HG03060 (cell line): Measurements from ENCODE around the gene PTK7.

ENCODE experiments used
- ATAC-seq: cut with Tn5 transposase; IDR thresholded peaks from one replicate; pipeline ENCODE4 v1.9.1; 2021; ENCODE audit warnings: low read depth, moderate number of reproducible peaks; ENCODE audit not compliant: unreplicated experiment

Gene PTK7

DNA sequence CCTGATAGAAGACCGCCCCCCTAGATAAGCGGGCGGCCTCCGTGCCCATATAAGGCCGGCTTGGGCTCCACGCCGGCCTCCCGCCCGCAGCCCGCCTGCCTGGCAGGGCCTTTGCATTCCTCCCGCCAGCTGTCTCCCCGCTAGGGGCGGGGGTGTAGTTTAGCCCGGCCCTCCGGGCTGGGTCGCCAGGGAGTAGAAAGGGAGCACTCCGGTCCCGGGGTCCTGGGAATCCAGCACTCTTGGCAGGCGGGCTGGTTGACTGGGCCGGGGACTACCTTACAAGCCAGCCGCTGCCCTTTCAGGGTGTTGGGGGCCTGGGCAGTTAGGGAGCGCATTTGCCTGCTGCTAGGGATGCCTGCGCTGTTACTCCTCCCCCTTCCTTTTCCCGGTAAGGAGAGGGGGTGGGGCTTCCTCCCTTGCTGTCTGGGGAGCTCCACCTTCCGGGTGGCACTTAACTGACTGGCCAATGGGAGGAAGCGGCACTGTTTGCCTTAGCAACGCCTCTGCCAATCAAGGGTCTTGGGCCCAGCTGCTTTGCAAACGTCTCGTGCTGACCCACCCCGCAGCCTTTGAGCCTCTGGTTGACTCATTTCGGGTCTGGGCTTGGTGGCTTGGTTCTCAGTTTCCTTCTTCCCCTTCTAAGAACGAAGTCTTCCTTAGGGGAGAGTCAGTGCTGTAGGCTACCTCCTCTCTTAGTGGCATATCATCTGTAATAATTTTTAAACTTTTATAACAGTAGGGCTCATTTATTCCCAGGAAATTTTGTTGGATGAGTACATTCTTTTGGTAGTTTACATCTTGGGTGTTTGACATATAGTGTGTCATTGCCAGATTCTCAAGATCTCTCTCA is 98.4 kb downstream of the PTK7 start:
- ATAC-seq, result peak; percentile 52

- no peak for ATAC-seq
These were observed 99.7 kb downstream of the PTK7 start for GRCh38 chr6:43175676-43176422.

GRCh38 chr6:43176423-43176786 is 100.3 kb downstream of the PTK7 start:
- ATAC-seq, result no peak

DNA sequence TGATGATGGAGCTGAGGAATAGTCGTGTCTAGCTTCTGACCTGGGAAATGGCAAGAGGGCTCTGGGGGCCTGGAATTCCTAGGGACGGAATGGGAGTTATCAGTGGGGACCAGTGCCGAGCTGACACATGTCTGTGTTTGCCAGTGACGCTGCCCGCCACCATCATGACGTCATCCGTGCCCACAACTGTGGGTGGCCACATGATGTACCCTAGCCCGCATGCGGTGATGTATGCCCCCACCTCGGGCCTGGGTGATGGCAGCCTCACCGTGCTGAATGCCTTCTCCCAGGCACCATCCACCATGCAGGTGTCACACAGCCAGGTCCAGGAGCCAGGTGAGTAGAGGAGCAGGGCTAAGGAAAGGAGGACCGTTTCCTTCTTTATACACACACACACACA is 102.0 kb downstream of the PTK7 start:
- ATAC-seq, result no peak

- ATAC-seq, result no peak
These were observed 103.1 kb downstream of the PTK7 start for GRCh38 chr6:43178951-43179830.

- no peak for ATAC-seq
These were observed 103.9 kb downstream of the PTK7 start for GRCh38 chr6:43180058-43180457.

- no peak for ATAC-seq
These were observed 104.9 kb downstream of the PTK7 start for GRCh38 chr6:43180985-43181384.

GRCh38 chr6:43181621-43181941 is 105.5 kb downstream of the PTK7 start:
- no peak for ATAC-seq

GRCh38 chr6:43181942-43182860 is 106.1 kb downstream of the PTK7 start, which contains the start of gene CUL9:
Gene CUL9, plus strand, starts transcription at chr6:43182196. Its CDS starts 2,115 bp downstream, at chr6:43184311.
- ATAC-seq, result peak; percentile 74

- ATAC-seq, result no peak
These were observed 107.3 kb downstream of the PTK7 start for GRCh38 chr6:43183441-43183840.

GRCh38 chr6:43184268-43184985 is 108.3 kb downstream of the PTK7 start:
- no peak for ATAC-seq

GRCh38 chr6:43185391-43185985 is 109.4 kb downstream of the PTK7 start:
- ATAC-seq, result no peak

GRCh38 chr6:43186019-43186418 is 109.9 kb downstream of the PTK7 start:
- no peak for ATAC-seq

- ATAC-seq, result no peak
These were observed 110.6 kb downstream of the PTK7 start for GRCh38 chr6:43186706-43187105.

GRCh38 chr6:43187821-43188220 is 111.7 kb downstream of the PTK7 start:
- ATAC-seq, result no peak

DNA sequence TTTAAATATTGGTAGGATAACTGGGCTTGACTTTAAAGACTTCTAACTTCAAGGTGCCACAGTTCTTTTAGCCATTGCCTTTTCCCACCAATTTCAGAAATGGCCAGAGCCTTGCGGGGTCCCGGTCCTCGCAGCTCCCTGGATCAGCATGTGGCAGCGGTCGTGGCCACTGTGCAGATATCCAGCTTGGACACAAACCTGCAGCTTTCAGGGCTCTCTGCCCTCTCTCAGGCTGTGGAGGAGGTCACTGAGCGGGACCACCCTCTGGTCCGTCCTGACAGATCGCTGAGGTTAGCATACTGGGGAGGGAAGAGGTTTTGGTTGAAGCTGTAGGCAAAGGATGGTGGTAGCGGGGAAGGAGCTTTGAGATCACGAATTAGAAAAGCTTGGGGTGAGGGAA is 112.3 kb downstream of the PTK7 start:
- no peak for ATAC-seq

DNA sequence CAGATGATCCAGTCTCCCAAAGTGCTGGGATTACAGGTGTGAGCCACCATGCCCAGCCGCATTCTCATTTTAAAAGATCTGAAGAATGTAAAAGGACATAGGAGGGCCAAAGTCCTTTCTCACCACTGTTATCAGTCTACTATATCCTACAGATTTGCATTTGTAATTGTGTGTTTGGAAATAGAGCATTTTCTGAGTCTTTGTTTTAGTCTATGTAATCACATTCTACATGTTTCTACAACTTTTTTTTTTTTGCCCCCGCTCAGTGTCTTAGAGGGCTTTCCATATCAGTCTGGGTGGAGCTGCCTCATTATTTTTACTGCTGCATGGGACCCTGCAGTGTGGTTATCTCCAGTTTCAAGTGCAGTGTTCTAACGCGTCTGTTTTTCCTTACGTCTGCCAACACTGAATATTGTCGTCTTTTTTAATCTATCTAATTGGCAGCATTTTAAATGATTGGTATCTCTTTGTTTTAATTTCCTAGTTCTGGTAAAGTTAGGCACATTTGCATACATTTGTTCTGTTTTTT is 113.7 kb downstream of the PTK7 start:
- no peak for ATAC-seq

DNA sequence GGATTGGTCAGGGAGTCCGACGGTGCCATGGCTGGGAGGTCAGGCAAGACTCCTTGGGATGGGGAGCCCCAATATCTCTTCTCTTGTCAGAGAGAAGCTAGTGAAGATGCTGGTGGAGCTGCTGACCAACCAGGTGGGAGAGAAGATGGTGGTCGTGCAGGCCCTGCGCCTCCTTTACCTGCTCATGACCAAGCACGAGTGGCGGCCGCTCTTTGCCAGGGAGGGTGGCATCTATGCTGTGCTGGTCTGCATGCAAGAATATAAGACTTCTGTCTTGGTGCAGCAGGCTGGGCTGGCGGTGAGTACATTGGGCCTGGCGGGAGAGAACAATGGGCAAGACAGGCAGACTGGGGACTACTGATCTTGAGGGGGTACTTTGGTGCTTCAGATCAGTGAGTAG is 116.8 kb downstream of the PTK7 start:
- ATAC-seq, result no peak

- ATAC-seq, result no peak
These were observed 117.8 kb downstream of the PTK7 start for GRCh38 chr6:43193929-43194328.
